ENCODE data around the gene IKZF2.

IKZF2 gene

DNA sequence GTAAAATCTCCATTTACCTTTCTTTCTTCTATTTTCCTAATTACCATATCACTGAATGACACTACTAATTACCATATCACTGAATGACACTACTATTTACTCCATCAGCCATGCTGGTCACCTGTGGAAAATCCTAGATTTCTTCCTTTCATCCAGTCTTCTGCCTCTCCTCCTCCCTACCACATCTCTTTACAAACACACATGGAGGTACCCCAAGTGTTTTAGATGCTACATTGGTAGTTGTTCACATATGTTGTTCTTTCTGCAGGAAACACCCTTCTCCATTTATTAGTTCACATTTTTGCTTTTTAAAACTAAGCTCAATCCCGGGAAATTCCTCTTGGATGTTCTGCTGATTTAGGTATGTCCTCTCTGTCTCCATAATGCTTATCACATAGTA is 134.0 kb downstream of the IKZF2 start:
- DNase-seq (ENCODE audit: low spot score) (no peak), ATAC-seq (ENCODE audit: low read depth) (no peak)
- H3K27ac ChIP-seq (ENCODE audit: poor library complexity, severe bottlenecking): no peak overlapping the region
- TF ChIP-seq, protein P1, sequence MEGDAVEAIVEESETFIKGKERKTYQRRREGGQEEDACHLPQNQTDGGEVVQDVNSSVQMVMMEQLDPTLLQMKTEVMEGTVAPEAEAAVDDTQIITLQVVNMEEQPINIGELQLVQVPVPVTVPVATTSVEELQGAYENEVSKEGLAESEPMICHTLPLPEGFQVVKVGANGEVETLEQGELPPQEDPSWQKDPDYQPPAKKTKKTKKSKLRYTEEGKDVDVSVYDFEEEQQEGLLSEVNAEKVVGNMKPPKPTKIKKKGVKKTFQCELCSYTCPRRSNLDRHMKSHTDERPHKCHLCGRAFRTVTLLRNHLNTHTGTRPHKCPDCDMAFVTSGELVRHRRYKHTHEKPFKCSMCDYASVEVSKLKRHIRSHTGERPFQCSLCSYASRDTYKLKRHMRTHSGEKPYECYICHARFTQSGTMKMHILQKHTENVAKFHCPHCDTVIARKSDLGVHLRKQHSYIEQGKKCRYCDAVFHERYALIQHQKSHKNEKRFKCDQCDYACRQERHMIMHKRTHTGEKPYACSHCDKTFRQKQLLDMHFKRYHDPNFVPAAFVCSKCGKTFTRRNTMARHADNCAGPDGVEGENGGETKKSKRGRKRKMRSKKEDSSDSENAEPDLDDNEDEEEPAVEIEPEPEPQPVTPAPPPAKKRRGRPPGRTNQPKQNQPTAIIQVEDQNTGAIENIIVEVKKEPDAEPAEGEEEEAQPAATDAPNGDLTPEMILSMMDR (IDR thresholded peaks at IDR 0.05; ENCODE audit: poor library complexity, severe bottlenecking): no peak
- no peaks in the 10 kb centered on the region for H3K4me1 ChIP-seq (ENCODE audit: insufficient read depth, poor library complexity, severe bottlenecking)
- no peak overlapping the region for H3K4me3 ChIP-seq (ENCODE audit: severe bottlenecking)
- H3K36me3 ChIP-seq (ENCODE audit: low read depth): peaks cover 14% of the 10 kb centered on the region; the same call in 1 of the 2 replicates
- H3K27me3 ChIP-seq (ENCODE audit: insufficient read depth, poor library complexity, severe bottlenecking): no peaks in the 10 kb centered on the region
- H3K9me3 ChIP-seq (ENCODE audit: severe bottlenecking): no peaks in the 10 kb centered on the region

DNA sequence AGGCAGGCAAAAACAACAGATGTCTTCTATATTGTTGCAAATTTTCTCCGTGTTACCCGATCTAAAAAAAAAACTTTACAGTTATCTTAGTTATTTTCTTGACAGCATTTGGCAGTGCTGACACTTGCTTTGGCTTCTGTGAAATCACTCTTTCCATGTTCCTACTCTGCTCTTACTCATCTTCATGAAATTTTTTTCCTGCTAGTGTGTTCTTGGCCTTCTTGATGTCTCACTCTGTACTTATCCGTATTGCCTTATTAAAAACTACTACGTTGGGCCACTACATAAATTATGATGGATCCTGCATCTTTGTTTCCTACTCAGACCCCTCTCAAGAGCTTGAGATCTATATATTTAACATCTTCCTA is 134.4 kb downstream of the IKZF2 start:
- H3K27ac ChIP-seq (ENCODE audit: poor library complexity, severe bottlenecking): no peak overlapping the region
- no peak for ATAC-seq (ENCODE audit: low read depth)
- H3K4me1 ChIP-seq (ENCODE audit: insufficient read depth, poor library complexity, severe bottlenecking): no peaks in the 10 kb centered on the region
- no peak overlapping the region for H3K4me3 ChIP-seq (ENCODE audit: severe bottlenecking)
- H3K9me3 ChIP-seq (ENCODE audit: severe bottlenecking): no peaks in the 10 kb centered on the region
- peaks cover 14% of the 10 kb centered on the region; the same call in 1 of the 2 replicates for H3K36me3 ChIP-seq (ENCODE audit: low read depth)
- DNase-seq (ENCODE audit: low spot score): no peak
- TF ChIP-seq, protein P1 (IDR thresholded peaks at IDR 0.05; ENCODE audit: poor library complexity, severe bottlenecking): no peak
- no peaks in the 10 kb centered on the region for H3K27me3 ChIP-seq (ENCODE audit: insufficient read depth, poor library complexity, severe bottlenecking)

DNA sequence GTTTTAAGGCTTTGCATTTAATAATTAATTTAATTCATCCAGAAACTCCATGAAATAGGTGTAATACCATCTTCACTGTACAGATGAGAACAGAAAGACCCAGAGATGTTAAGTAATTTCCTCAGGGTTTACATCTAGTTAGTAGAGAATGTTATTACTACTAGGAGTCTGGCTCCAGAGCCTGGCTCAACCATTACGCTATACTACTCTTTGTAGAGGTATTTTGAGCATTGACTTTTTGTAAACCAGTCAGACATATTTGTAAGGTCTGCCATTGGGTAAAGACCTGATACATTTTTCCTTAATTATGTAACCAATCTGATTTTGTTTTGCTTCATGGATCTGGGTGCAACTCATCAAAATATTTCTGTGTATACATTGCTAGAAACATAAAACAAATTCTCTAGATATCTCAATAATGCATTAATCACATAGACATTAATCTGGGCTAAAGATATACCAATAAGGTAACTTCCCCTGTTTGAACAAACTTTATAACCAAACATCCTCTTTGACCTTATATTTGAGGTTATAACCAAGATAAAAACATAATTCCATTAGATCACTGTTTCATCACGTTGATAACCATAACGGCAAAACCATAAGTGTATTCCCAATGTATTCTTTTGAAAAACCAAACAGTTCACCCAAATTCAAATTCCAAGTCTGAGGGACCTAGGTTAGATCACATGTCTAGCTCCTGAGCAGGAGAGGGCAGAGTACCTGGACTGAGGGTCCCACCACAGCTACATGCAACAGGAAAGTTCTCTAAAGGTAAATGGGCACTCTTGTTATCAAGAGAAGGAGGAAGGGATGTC is 135.0 kb downstream of the IKZF2 start:
- H3K4me3 ChIP-seq (ENCODE audit: severe bottlenecking): no peak overlapping the region
- no peak for DNase-seq (ENCODE audit: low spot score)
- no peak overlapping the region for H3K27ac ChIP-seq (ENCODE audit: poor library complexity, severe bottlenecking)
- ATAC-seq (ENCODE audit: low read depth): no peak
- H3K27me3 ChIP-seq (ENCODE audit: insufficient read depth, poor library complexity, severe bottlenecking): no peaks in the 10 kb centered on the region
- H3K4me1 ChIP-seq (ENCODE audit: insufficient read depth, poor library complexity, severe bottlenecking): no peaks in the 10 kb centered on the region
- peaks cover 12% of the 10 kb centered on the region; the same call in 1 of the 2 replicates for H3K36me3 ChIP-seq (ENCODE audit: low read depth)
- H3K9me3 ChIP-seq (ENCODE audit: severe bottlenecking): no peaks in the 10 kb centered on the region
- TF ChIP-seq, protein P1 (IDR thresholded peaks at IDR 0.05; ENCODE audit: poor library complexity, severe bottlenecking): no peak

DNA sequence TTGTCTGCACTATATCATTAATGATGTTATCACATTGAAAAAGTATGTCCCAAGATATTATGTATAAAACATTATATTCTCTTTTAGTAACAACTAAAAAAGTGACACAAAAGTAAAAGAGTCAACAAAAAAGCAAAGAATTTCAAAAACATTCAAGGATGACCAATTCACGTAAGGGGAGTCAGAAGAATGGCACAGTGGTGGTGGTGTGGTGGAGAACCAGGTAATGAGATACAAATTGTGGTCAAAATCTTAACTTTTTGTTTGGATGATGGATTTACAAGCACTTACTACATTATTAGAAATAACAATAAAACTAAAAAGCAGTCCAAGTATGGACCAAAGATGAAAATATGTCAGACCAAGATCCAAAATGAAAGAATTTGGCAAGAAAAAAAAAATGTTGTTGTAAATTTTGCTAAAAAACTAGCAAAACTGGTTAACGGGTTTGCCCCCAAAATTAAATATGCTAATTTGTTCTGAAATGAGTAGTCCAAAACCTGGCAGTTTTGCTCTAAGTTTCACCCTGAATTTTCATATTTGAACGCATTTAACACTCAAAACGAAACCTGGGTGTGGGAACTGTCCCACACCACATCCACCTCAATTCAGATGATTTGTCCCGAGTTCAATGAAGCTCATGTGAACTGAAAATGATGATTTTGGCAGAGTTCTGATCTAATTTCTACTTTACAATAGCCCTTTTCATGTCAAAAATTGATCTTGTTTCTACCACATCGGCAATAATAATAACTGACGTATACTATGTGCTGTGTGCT is 135.8 kb downstream of the IKZF2 start:
- Histone ChIP-seq H3K36me3 (ENCODE audit: low read depth) (peaks cover 5% of the 10 kb centered on the region; the same call in 1 of the 2 replicates), H3K9me3 (ENCODE audit: severe bottlenecking) (no peaks in the 10 kb centered on the region), H3K27ac (ENCODE audit: poor library complexity, severe bottlenecking) (no peak overlapping the region), H3K27me3 (ENCODE audit: insufficient read depth, poor library complexity, severe bottlenecking) (no peaks in the 10 kb centered on the region), H3K4me1 (ENCODE audit: insufficient read depth, poor library complexity, severe bottlenecking) (no peaks in the 10 kb centered on the region), H3K4me3 (ENCODE audit: severe bottlenecking) (no peak overlapping the region)
- DNase-seq (ENCODE audit: low spot score) (no peak), ATAC-seq (ENCODE audit: low read depth) (no peak)
- TF ChIP-seq, protein P1 (IDR thresholded peaks at IDR 0.05; ENCODE audit: poor library complexity, severe bottlenecking): no peak
